H9 (cell line): ENCODE results near the gene SORCS2. TPM values are rescaled to one million over a fixed set of nuclear protein-coding genes. Genes with fewer than 3 reads are reported as not detected.

ENCODE experiments used
- DNase-seq: peaks from one replicate; pipeline ENCODE4 v3.0.0-alpha.2; 2017
- H2AFZ ChIP-seq: one replicate; pipeline ENCODE4 v1.6.1; 2013; ENCODE audit warnings: mild to moderate bottlenecking, low read length, control low read depth, moderate library complexity
- H2AK5ac ChIP-seq: 2 replicates; pipeline ENCODE4 v1.6.1; 2013; ENCODE audit warnings: low read length, control low read depth, mixed read lengths; ENCODE audit not compliant: insufficient read length
- H2BK120ac ChIP-seq: one replicate; pipeline ENCODE4 v1.6.1; 2013; ENCODE audit warnings: low read depth, mild to moderate bottlenecking, low read length, control low read depth, inconsistent platforms; ENCODE audit not compliant: poor library complexity, severe bottlenecking
- H2BK12ac ChIP-seq: 2 replicates; pipeline ENCODE4 v1.6.1; 2013; ENCODE audit warnings: low read length, control low read depth, mixed read lengths, low read depth; ENCODE audit not compliant: insufficient read length
- H2BK15ac ChIP-seq: 2 replicates; pipeline ENCODE4 v1.6.1; 2013; ENCODE audit warnings: low read depth, low read length, control low read depth
- H2BK20ac ChIP-seq: one replicate; pipeline ENCODE4 v1.6.1; 2013; ENCODE audit warnings: low read depth, mild to moderate bottlenecking, low read length, control low read depth, inconsistent platforms; ENCODE audit not compliant: poor library complexity, severe bottlenecking
- H2BK5ac ChIP-seq: 2 replicates; pipeline ENCODE4 v1.6.1; 2013; ENCODE audit warnings: low read length, control low read depth, mixed read lengths; ENCODE audit not compliant: insufficient read length
- H3K14ac ChIP-seq: 2 replicates; pipeline ENCODE4 v1.6.1; 2013; ENCODE audit warnings: low read length, control low read depth; ENCODE audit not compliant: insufficient read depth
- H3K18ac ChIP-seq: 2 replicates; pipeline ENCODE4 v1.6.1; 2013; ENCODE audit warnings: low read depth, mild to moderate bottlenecking, mixed read lengths, low read length, control low read depth; ENCODE audit not compliant: insufficient read length
- H3K23ac ChIP-seq: 2 replicates; pipeline ENCODE4 v1.6.1; 2013; ENCODE audit warnings: low read length, control low read depth, mixed read lengths, low read depth; ENCODE audit not compliant: insufficient read length
- H3K23me2 ChIP-seq: 2 replicates; pipeline ENCODE4 v1.6.1; 2013; ENCODE audit warnings: low read depth, mild to moderate bottlenecking, mixed read lengths, low read length, control low read depth; ENCODE audit not compliant: insufficient read length, poor library complexity, severe bottlenecking
- H3K27ac ChIP-seq: 2 replicates; pipeline ENCODE4 v1.5.1; 2013; ENCODE audit warnings: low read length, control low read depth, mixed read lengths, low read depth; ENCODE audit not compliant: insufficient read length
- H3K27me3 ChIP-seq: 2 replicates; pipeline ENCODE4 v1.6.1; 2013; ENCODE audit warnings: low read length, control low read depth, inconsistent platforms; ENCODE audit not compliant: insufficient read depth
- H3K4ac ChIP-seq: 2 replicates; pipeline ENCODE4 v1.6.1; 2013; ENCODE audit warnings: low read depth, mild to moderate bottlenecking, control low read depth, inconsistent platforms, low read length, moderate library complexity
- H3K4me1 ChIP-seq: 2 replicates; pipeline ENCODE4 v1.6.1; 2013; ENCODE audit warnings: low read length, control low read depth, inconsistent platforms; ENCODE audit not compliant: insufficient read depth
- H3K4me2 ChIP-seq: 2 replicates; pipeline ENCODE4 v1.6.1; 2013; ENCODE audit warnings: low read length, control low read depth, mixed read lengths; ENCODE audit not compliant: insufficient read length, insufficient read depth
- H3K56ac ChIP-seq: 2 replicates; pipeline ENCODE4 v1.6.1; 2013; ENCODE audit warnings: low read depth, mild to moderate bottlenecking, mixed read lengths, low read length, control low read depth; ENCODE audit not compliant: insufficient read length
- H3K79me1 ChIP-seq: 2 replicates; pipeline ENCODE4 v1.6.1; 2013; ENCODE audit warnings: low read depth, mild to moderate bottlenecking, moderate library complexity, low read length, control low read depth, inconsistent platforms; ENCODE audit not compliant: insufficient read depth, poor library complexity, severe bottlenecking
- H3K79me2 ChIP-seq: 2 replicates; pipeline ENCODE4 v1.6.1; 2013; ENCODE audit warnings: low read length, control low read depth, inconsistent platforms; ENCODE audit not compliant: insufficient read depth
- H3K9ac ChIP-seq: 2 replicates; pipeline ENCODE4 v1.6.1; 2013; ENCODE audit warnings: low read length, control low read depth, mixed read lengths; ENCODE audit not compliant: insufficient read length; ENCODE audit errors: extremely low read depth
- H3K9me3 ChIP-seq: one replicate; pipeline ENCODE4 v1.6.1; 2013; ENCODE audit warnings: low read depth, low read length, inconsistent platforms; ENCODE audit not compliant: control insufficient read depth
- H3T11ph ChIP-seq: one replicate; pipeline ENCODE4 v1.6.1; 2013; ENCODE audit warnings: mild to moderate bottlenecking, low read length, control low read depth, inconsistent platforms
- H4K20me1 ChIP-seq: one replicate; pipeline ENCODE4 v1.6.1; 2013; ENCODE audit not compliant: control insufficient read depth, insufficient read length, insufficient read depth
- H4K5ac ChIP-seq: 2 replicates; pipeline ENCODE4 v1.6.1; 2013; ENCODE audit warnings: low read depth, mild to moderate bottlenecking, mixed read lengths, low read length, control low read depth; ENCODE audit not compliant: insufficient read length
- H4K8ac ChIP-seq: replicated peaks from 2 replicates; pipeline ENCODE4 v1.6.1; 2013; ENCODE audit warnings: low read length, control low read depth, mixed read lengths, low read depth; ENCODE audit not compliant: insufficient read length
- H4K91ac ChIP-seq: 2 replicates; pipeline ENCODE4 v1.6.1; 2013; ENCODE audit warnings: low read depth, mild to moderate bottlenecking, moderate library complexity, mixed read lengths, low read length, control low read depth; ENCODE audit not compliant: insufficient read length
- H3K27ac Mint-ChIP-seq, 3 experiments: 2 replicates in 2 of 3; 3 replicates in 1 of 3; pipeline ENCODE4 v1.8.0; 2020 to 2021; ENCODE audit warnings: mixed read lengths in 3 of 3, mild to moderate bottlenecking in 1 of 3, moderate library complexity in 1 of 3
- H3K27me3 Mint-ChIP-seq: 2 replicates; pipeline ENCODE4 v1.8.0; 2021; ENCODE audit warnings: low read depth, mild to moderate bottlenecking, moderate library complexity, mixed read lengths
- H3K36me3 Mint-ChIP-seq, 3 experiments: 2 replicates in 2 of 3; 3 replicates in 1 of 3; pipeline ENCODE4 v1.8.0; 2020 to 2021; ENCODE audit warnings: low read depth in 3 of 3, mixed read lengths in 3 of 3; ENCODE audit not compliant: insufficient read depth in 1 of 3
- H3K4me1 Mint-ChIP-seq, 2 experiments: 2 replicates each; pipeline ENCODE4 v1.8.0; 2020; ENCODE audit warnings: mixed read lengths in 2 of 2
- H3K4me3 Mint-ChIP-seq, 2 experiments: 2 replicates in 1 of 2; 3 replicates in 1 of 2; pipeline ENCODE4 v1.8.0; 2020 to 2021; ENCODE audit warnings: mild to moderate bottlenecking in 2 of 2, mixed read lengths in 2 of 2, moderate library complexity in 1 of 2
- H3K9me3 Mint-ChIP-seq, 2 experiments: 2 replicates in 1 of 2; 3 replicates in 1 of 2; pipeline ENCODE4 v1.8.0; 2020; ENCODE audit warnings: mild to moderate bottlenecking in 2 of 2, mixed read lengths in 2 of 2, moderate library complexity in 1 of 2
- CTCF ChIP-seq: fragments of 200-600 bp; sonication (generic); conservative IDR thresholded peaks from 3 replicates; pipeline ENCODE4 v1.8.0; 2021; ENCODE audit warnings: antibody characterized with exemption, mild to moderate bottlenecking
- WGBS: extraction: QIAGEN DNeasy Blood & Tissue Kit; methylation state at CpG from one replicate; pipeline ENCODE4 v1.1.7; 2013; ENCODE audit warnings: missing lambda C conversion rate, low lambda C conversion rate, mixed read lengths; ENCODE audit not compliant: insufficient read length; ENCODE audit errors: extremely low coverage; 5-methylcytosine and 5-hydroxymethylcytosine counted together
- total RNA-seq: library from RNA; stranded (reverse); gene quantifications from 2 replicates; pipeline ENCODE4 v1.2.1, GENCODE V29; 2021

SORCS2 gene
- total RNA-seq, 1 experiment from 2014 or later: 0.57 TPM

GRCh38 chr4:7347981-7348380 lies 155.6 kb downstream of the SORCS2 start:
- Histone ChIP-seq H3K4me2 (no peak overlapping the region), H3K18ac (no peak overlapping the region), H3K27ac (no peak overlapping the region), H2BK15ac (no peak overlapping the region), H3K23me2 (no peaks in the 10 kb centered on the region), H4K20me1 (no peaks in the 10 kb centered on the region), H3K79me1 (no peaks in the 10 kb centered on the region), H3K9ac (no peak overlapping the region), H3K9me3 (no peaks in the 10 kb centered on the region), H3K56ac (no peak overlapping the region), H2AFZ (no peak overlapping the region), H2BK12ac (no peak overlapping the region), H2BK120ac (no peak overlapping the region), H4K91ac (no peak overlapping the region), H2AK5ac (no peak overlapping the region), H3K27me3 (no peaks in the 10 kb centered on the region), H3K23ac (no peak overlapping the region), H2BK5ac (no peak overlapping the region), H3K14ac (no peak overlapping the region), H3K4ac (no peak overlapping the region), H3T11ph (no peak overlapping the region), H4K5ac (no peak overlapping the region), H4K8ac (no peak overlapping the region), H3K79me2 (no peaks in the 10 kb centered on the region), H3K4me1 (no peaks in the 10 kb centered on the region), H2BK20ac (no peak overlapping the region)
- Mint-ChIP-seq H3K9me3 (no peaks in the 10 kb centered on the region; a peak in 1 of 5 replicates), H3K4me1 (peaks cover 0 to 3% of the 10 kb centered on the region in 2 experiments; a peak in 2 of 4 replicates), H3K4me3 (no peak overlapping the region), H3K36me3 (no peaks in the 10 kb centered on the region), H3K27me3 (peaks cover 8% of the 10 kb centered on the region), H3K27ac (no peak overlapping the region)
- DNase-seq: no peak
- no peak for TF ChIP-seq CTCF
- no CpG with 5 or more reads among the region's 7 CpGs for WGBS
